Transverse colon (tissue), 3 donors: ENCODE measurements around the gene ZNF618.

Experiments
- CTCF ChIP-seq, 5 experiments: fragments of 200-600 bp in 3 of 5; fragments of 450-650 bp in 2 of 5; sonication (generic) in 3 of 5; IDR thresholded peaks; 1 replicate in 2 of 5; 2 replicates in 3 of 5; pipeline ENCODE4 v1.5.1; 2016 to 2017; ENCODE audit warnings: antibody characterized with exemption in 5 of 5, inconsistent platforms in 3 of 5, mild to moderate bottlenecking in 2 of 5, moderate library complexity in 1 of 5
- POLR2A ChIP-seq: fragments of 450-650 bp; IDR thresholded peaks from one replicate; pipeline ENCODE4 v1.6.1; 2016; ENCODE audit warnings: antibody characterized with exemption, mild to moderate bottlenecking, moderate library complexity

DNA sequence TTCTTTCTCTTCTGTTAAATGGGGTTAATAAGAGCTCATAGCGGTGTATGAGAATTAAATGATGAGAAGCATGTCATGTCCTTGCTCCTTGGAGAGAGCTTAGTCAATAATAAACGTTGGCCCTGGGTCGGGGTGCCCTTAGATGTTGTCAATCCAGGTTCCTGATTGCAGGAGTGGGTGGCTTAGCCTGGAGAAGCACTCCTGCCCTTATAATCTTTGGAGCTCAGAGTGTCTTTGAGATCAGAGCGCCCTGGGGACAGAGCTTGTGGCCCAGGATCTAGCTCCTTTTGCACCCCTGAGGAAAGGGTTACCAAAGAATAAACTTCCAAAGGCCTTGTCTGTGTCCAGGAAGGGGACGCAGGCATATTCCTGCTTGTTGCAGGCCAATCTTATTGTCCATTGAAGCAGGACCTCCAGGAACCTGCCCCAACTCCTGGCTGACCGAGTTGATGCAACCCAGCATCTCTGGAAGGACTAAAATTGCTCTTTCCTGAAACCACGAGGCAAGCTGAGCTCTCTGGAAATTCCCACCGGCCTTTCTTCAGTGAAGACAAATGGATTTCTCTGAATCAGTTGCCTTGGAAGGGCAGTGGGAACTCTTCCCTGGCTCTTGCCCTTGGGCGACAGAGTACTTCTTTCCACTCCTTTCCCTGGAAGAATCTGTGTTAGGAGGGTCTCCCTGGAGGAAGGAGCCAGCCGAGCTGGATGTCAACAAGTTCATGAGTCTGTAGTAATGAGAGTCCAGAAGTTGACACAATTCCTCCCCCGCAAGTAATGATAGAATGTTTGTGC lies 208.4 kb downstream of the ZNF618 start:
- TF ChIP-seq CTCF (IDR thresholded peaks at IDR 0.05) (no peak), POLR2A (no peak)
